Endothelial cell of umbilical vein (primary cell): ENCODE measurements around the gene CHD9.

ENCODE experiments used
- CTCF ChIP-seq, 2 donors: IDR thresholded peaks; 1 replicate in 1 of 2; 2 replicates in 1 of 2; pipeline ENCODE4 v1.5.1; 2011; ENCODE audit warnings: low read length in 2 of 2, mild to moderate bottlenecking in 2 of 2, moderate library complexity in 2 of 2, control low read depth in 1 of 2, inconsistent platforms in 1 of 2, low read depth in 1 of 2; ENCODE audit not compliant: insufficient read depth in 1 of 2; ENCODE audit errors: extremely low read depth in 1 of 2
- EZH2 ChIP-seq: IDR thresholded peaks from 2 replicates; pipeline ENCODE4 v1.6.1; 2012; ENCODE audit warnings: borderline replicate concordance, low read depth, mild to moderate bottlenecking, moderate library complexity, low read length, inconsistent platforms; ENCODE audit not compliant: severe bottlenecking
- GATA2 ChIP-seq: IDR thresholded peaks from 2 replicates; pipeline ENCODE4 v1.7.0; 2011; ENCODE audit warnings: low read depth, mild to moderate bottlenecking, moderate library complexity, mixed read lengths, low read length; ENCODE audit not compliant: insufficient read length, insufficient read depth
- JUN ChIP-seq: IDR thresholded peaks from 2 replicates; pipeline ENCODE4 v1.6.1; 2011; ENCODE audit warnings: borderline replicate concordance, low read depth; ENCODE audit not compliant: insufficient read length, insufficient read depth
- MYC ChIP-seq: IDR thresholded peaks from one replicate; pipeline ENCODE4 v1.6.1; 2011; ENCODE audit warnings: mild to moderate bottlenecking, low read depth, low read length
- POLR2A ChIP-seq: IDR thresholded peaks from 2 replicates; pipeline ENCODE4 v1.6.1; 2012; ENCODE audit warnings: low read depth, mild to moderate bottlenecking, control low read depth, low read length
- POLR2AphosphoS5 ChIP-seq: IDR thresholded peaks from 2 replicates; pipeline ENCODE4 v1.6.1; 2012; ENCODE audit warnings: low read depth, mild to moderate bottlenecking, control low read depth, low read length, moderate library complexity; ENCODE audit not compliant: insufficient read depth

GRCh38 chr16:53085931-53086421 lies 31.2 kb downstream of the CHD9 start:
- TF ChIP-seq CTCF (IDR thresholded peaks at IDR 0.05; ENCODE audit: extremely low read depth in 1 of 2, insufficient read depth in 1 of 2, low read depth in 1 of 2, low read length in 2 of 2) (no peak), JUN (no peak), POLR2A (no peak), EZH2 (no peak), POLR2AphosphoS5 (no peak), MYC (no peak), GATA2 (no peak)
